Cortex of kidney (tissue), 1 donor: ENCODE measurements around the gene ZMAT5.

Source experiments
- DNase-seq: peaks from one replicate; lab custom pipeline; 2025; lab: John Stamatoyannopoulos, UW

Gene ZMAT5

GRCh38 chr22:29706486-29706885 lies 60.3 kb downstream of the ZMAT5 start:
- DNase-seq, result no peak

DNA sequence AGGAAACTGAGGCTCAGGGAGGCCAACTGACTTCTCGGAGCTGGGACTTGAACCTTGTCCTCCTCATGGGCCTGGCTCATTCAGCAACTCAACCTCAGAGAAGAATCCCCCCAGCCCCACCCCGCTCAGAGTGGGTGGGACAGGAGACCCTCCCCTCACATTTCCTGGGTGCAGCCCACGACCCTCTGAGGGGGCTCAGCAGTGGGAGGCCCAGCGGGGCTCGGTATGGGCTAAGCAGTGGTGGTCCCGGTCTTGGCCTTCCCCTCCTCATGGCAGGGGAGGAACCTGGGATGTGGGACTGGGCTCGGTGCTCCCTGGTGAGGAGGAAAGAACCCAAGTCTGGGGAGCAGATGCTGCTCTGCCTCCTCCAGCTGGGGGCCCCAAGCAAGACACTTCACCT lies 61.2 kb downstream of the ZMAT5 start:
- no peak for DNase-seq

- no peak for DNase-seq
These were observed 62.1 kb downstream of the ZMAT5 start for GRCh38 chr22:29704528-29705285.

- no peak for DNase-seq
These were observed 63.1 kb downstream of the ZMAT5 start for GRCh38 chr22:29703569-29704195.

- no peak for DNase-seq
These were observed 63.8 kb downstream of the ZMAT5 start for GRCh38 chr22:29702931-29703501.

DNA sequence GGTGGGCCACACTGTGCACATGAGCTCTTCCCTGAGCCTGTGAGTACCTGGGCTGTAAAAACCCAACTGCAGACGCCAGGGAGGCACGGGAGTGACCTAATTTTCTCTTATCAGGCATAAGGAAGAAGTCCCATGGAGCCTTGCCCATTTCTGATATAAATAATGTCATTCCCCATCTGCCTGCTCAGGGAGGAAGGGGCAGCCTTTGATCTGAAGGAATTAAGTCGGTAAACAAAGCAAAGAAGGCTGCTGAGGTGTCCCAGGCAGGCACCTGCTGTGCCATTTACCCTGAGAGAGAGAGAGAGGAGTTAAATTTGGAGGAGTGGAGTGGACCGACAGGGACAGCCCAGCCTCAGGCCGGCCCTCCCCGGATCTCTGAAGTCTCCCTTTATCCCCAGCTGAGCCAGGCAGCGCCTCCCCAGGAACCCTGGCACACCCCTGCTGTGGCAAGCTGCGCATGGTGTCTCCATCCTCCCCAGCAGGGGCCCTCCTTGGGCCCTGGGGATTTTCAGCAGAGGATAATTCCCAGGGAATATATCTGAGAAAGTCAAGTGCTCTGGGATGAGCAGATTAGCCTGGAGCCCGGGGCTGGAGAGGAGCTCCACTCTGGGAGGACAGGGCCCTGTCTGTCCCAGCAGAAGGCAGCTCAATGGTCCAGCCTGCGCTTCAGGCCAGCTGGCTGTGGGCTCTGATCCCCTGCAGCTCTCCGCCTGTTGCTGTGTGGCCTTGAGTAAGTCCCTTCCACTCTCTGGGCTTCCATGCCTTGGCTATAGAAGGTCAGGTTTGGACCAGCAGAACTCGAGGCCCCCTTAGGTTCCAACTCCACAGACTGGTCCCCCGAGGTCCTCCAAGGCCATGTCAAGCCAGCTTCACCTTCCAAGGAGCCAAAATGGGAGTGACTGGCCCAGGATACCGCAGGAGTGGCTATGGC lies 64.5 kb downstream of the ZMAT5 start:
- no peak for DNase-seq

- no peak for DNase-seq
These were observed 65.4 kb downstream of the ZMAT5 start for GRCh38 chr22:29701155-29701999.

- DNase-seq, result no peak
These were observed 66.0 kb downstream of the ZMAT5 start for GRCh38 chr22:29700900-29701154.

DNA sequence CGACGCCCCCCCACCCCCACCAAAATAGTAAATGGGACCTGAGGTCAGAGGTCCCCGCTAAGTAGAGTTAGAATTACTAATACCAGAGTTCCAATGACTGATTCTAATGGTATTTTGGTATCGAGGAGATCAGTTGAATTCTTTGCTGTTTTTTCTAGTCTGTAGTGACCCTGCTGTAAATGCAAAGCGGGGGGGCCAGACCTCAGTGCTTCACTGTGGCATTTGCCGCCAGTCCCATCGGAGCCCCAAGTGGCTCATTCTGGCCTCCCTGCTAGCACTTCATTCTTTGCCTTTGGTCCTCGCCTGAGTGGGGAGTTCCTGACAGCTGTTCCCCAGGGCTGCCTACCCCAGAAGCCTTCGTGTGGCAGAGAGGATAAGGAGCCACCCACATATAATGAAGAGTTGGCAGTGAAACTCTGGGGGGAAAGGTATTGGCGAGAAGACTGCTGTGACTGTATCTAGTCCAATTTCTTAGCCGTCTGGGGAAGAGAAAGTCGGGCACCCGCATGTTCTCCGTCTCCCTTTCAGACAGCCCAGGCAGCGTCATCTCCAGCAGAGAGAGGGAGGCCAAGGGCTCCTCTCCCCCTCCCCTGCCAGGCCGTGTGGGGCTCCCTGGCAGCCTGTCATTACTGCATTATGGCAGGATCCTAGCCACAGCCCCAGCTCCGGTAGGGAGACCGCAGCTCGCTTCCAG lies 66.5 kb downstream of the ZMAT5 start:
- no peak for DNase-seq

DNA sequence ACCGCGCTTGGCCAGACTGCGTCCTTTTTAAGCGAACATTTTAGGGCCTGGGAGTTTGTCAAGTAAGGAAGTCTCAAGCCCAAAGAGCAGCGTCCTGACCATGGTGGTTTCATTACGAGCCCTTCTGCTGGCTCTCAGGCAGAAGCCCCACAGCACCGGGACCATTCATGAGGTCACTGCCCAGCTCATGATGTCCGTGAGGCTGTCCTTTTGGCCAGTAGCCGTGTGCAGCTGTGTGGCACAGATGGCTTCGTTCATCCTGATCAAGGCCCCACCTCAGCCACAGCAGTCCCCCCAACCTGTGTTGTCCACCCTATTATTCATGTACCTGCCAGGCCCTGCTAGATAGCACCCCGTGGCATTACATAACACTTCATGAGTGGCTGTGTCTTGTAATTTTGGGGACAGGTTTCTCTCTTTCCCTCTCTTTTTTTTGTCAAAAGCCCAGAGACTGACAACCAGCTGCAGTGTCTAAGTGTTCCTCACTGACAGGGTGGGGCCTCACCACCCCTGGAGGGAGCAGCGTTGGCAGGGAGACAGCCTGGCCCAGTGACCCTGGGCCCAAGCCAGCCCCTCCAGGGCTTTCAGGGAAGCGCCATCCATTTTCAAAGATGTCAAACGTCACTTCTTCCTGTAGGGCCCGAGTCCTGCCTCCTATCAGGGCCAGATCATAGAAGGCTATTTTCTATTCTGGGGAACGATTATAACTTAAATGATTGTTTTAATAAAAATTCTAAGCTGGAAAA lies 68.8 kb downstream of the ZMAT5 start:
- DNase-seq, result no peak

DNA sequence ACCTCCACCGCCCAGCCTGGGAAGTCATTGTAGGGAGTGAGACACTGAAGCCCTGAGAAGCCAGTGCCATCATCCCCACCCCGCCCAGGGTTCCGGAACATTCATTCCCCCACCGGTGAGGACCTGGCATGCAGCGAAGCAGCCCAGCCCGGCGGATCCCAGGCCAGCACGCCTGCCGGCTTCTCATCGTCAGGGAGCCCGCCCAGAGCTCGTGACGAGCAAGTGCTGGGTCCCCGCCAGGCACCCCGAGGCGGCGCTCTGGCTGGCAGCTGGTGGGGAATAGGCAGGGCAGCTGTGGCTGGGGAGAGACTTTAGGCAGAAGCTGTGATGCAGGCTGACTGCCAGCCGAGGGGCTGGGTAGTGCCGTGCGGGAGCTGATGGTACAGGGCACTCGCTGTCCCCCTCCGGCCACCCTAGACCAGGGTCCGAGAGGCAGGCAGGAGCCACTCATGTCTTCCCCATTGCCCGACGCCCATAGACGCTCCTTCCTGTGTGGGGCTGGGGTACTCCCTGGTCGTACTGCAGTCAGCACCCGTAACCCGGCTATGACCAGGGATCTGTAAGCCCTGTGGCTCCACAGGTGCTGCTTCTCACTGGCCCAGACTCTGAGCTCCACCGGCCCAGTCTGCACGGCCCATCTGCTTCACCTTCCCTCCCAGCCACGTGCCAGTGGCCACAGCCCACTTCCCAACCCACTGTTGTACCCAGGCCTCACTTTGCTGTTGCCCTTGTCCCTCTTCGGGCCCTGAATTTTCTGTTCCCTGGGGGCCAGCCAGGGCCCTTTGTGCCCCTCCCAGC lies 71.5 kb downstream of the ZMAT5 start:
- no peak for DNase-seq

DNA sequence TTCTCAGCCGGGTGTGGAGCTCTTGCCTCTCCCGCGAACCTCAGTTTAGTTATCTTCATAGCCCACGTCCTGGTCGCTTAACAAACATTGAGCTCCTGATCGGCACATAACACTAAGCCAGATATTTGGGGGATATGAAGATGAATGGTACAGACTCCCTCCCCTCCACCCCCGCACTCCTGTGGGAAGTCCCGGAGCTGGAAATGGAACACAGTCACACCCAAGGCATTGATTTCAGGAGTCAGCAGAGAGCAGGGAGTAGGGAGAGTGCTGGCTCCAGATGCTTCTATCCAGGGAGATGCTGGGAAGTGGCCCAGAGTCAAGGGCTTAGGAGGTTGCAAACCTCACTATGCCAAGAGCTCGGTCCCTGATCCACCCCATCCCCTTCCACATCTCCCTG lies 73.1 kb downstream of the ZMAT5 start:
- no peak for DNase-seq

GRCh38 chr22:29693161-29693560 lies 73.6 kb downstream of the ZMAT5 start:
- DNase-seq, result no peak

DNA sequence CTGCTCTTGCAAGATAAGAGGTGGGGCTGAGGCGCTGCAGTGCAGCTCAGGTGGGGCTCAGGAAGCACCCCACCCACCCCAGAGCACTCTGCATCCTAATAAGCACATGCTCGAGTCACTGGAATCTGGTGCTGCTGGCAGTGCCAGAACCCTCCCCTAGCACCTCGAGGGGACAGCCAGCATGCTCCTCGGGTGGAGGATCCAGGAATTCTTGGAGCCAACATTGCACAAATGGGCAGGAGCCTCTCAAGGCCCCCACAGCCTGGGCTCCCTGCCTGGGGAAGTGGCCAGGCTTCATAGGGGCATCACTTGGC lies 74.5 kb downstream of the ZMAT5 start:
- DNase-seq, result no peak

DNA sequence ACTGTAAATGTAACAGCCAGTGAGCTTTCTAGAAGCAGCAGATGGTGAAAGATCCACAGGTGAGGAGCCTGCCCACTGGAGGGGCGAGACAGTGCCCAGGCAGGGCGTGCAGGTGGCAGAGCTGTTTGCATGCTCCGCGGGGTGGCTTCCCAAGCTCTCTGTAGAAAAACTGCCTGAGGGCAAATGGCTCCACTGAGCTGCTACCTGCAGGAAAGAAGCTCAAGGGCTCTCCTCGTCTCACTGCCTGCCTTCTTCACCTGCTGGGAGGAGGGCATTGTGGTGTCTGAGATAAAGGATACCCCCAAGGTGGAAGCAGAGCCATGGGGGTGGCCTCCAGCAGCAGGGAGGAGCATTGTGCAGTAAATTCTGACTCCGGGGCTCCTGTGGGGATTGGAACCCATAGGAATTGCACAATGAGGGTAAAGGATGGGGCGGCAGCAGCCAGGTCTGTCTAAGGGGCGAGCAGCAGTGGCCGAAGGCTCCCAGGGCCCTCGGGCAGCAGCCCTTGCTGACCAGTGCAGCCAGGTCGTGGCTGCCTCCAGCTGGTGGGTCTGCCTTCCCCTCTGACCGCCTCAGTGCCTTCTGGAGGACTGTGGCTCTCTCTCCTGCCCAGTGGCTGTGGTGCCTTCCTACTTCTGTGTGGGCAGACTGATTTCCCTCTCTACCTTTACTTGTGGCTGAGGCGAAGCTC lies 75.0 kb downstream of the ZMAT5 start:
- DNase-seq, result no peak

- no peak for DNase-seq
These were observed 76.3 kb downstream of the ZMAT5 start for GRCh38 chr22:29690476-29690875.

- DNase-seq, result no peak
These were observed 77.0 kb downstream of the ZMAT5 start for GRCh38 chr22:29689880-29690213.

- DNase-seq, result no peak
These were observed 77.5 kb downstream of the ZMAT5 start for GRCh38 chr22:29689206-29689879.

GRCh38 chr22:29684244-29684643 lies 82.6 kb downstream of the ZMAT5 start:
- no peak for DNase-seq
